GM12878 (cell line): ENCODE results near the gene ZBED4. TPM values are rescaled to one million over a fixed set of nuclear protein-coding genes. Genes with fewer than 3 reads are reported as not detected.

Experiments used
- CEBPB ChIP-seq, 2 experiments: fragments of 150-350 bp in 1 of 2; IDR thresholded peaks; 2 replicates each; pipeline ENCODE4 v1.6.1; 2012 to 2014; ENCODE audit warnings: low read depth in 2 of 2, low read length in 2 of 2, borderline replicate concordance in 1 of 2, inconsistent platforms in 1 of 2
- HSF1 ChIP-seq: fragments of 150-350 bp; IDR thresholded peaks from 2 replicates; pipeline ENCODE4 v1.6.1; 2014; ENCODE audit warnings: mild to moderate bottlenecking, low read depth, low read length
- IRF5 ChIP-seq: fragments of 450-650 bp; IDR thresholded peaks from 2 replicates; pipeline ENCODE4 v1.6.1; 2017; ENCODE audit warnings: borderline replicate concordance
- JUND ChIP-seq: IDR thresholded peaks from 2 replicates; pipeline ENCODE4 v1.6.1; 2012; ENCODE audit warnings: low read depth, mild to moderate bottlenecking, low read length, improper control_type of control experiment, moderate library complexity
- NFXL1 ChIP-seq: fragments of 450-650 bp; IDR thresholded peaks from 2 replicates; pipeline ENCODE4 v1.6.1; 2017; ENCODE audit warnings: antibody characterized with exemption, mild to moderate bottlenecking, borderline replicate concordance
- NFYA ChIP-seq: IDR thresholded peaks from 2 replicates; pipeline ENCODE4 v1.6.1; 2011; ENCODE audit warnings: low read depth, mild to moderate bottlenecking, low read length, improper control_type of control experiment, borderline replicate concordance
- PBX3 ChIP-seq: IDR thresholded peaks from 2 replicates; pipeline ENCODE4 v1.6.1; 2011; ENCODE audit warnings: mild to moderate bottlenecking, low read depth, low read length, moderate library complexity; ENCODE audit not compliant: insufficient replicate concordance
- POU2F2 ChIP-seq: IDR thresholded peaks from 3 replicates; pipeline ENCODE4 v1.6.1; 2011; ENCODE audit warnings: low read depth, mild to moderate bottlenecking, low read length, borderline replicate concordance
- RFX5 ChIP-seq: IDR thresholded peaks from 2 replicates; pipeline ENCODE4 v1.6.1; 2011; ENCODE audit warnings: low read depth, low read length, improper control_type of control experiment
- SIX5 ChIP-seq: IDR thresholded peaks from 2 replicates; pipeline ENCODE4 v1.6.1; 2011; ENCODE audit warnings: mild to moderate bottlenecking, low read depth, low read length, moderate library complexity; ENCODE audit not compliant: severe bottlenecking
- SMARCA5 ChIP-seq: fragments of 450-650 bp; IDR thresholded peaks from 2 replicates; pipeline ENCODE4 v1.6.1; 2017; ENCODE audit warnings: mild to moderate bottlenecking
- SRF ChIP-seq, 2 experiments: IDR thresholded peaks; 2 replicates each; pipeline ENCODE4 v1.6.1; 2011; ENCODE audit warnings: low read depth in 2 of 2, low read length in 2 of 2, mild to moderate bottlenecking in 1 of 2, moderate library complexity in 1 of 2
- STAT3 ChIP-seq: IDR thresholded peaks from 2 replicates; pipeline ENCODE4 v1.6.1; 2011; ENCODE audit warnings: low read depth, low read length, improper control_type of control experiment
- TBL1XR1 ChIP-seq: IDR thresholded peaks from 2 replicates; pipeline ENCODE4 v1.6.1; 2012; ENCODE audit warnings: low read depth, low read length, improper control_type of control experiment
- ZNF207 ChIP-seq: fragments of 450-650 bp; IDR thresholded peaks from 2 replicates; pipeline ENCODE4 v1.6.1; 2014; ENCODE audit warnings: antibody characterized with exemption, mild to moderate bottlenecking, borderline replicate concordance
- ZNF274 ChIP-seq: IDR thresholded peaks from one replicate; pipeline ENCODE4 v1.8.0; 2011; ENCODE audit not compliant: insufficient read length, insufficient read depth
- polyA plus RNA-seq, 11 experiments: library from polyadenylated mRNA; depleted of rRNA in 4 of 11; unstranded in 6 of 11; stranded (reverse) in 5 of 11; fragments of >200 nt; fragmentation: Nextera tagmentation in 4 of 11; fragmentation: Illumina TruSeq in 1 of 11; extraction: Ambion mirVana in 4 of 11; extraction: Trizol in 1 of 11; gene quantifications; 1 replicate in 1 of 11; 2 replicates in 10 of 11; pipeline versions ENCODE4 v1.2.1 to v1.2.3, GENCODE V29; 2011 to 2016; ENCODE audit warnings: inconsistent platforms in 2 of 11, missing spikeins in 2 of 11, low read depth in 1 of 11
- total RNA-seq, 4 experiments: library from RNA; depleted of rRNA in 3 of 4; stranded (reverse); fragments of >200 nt in 3 of 4; fragmentation: Illumina TruSeq in 1 of 4; extraction: Trizol in 1 of 4; gene quantifications; 2 replicates each; pipeline versions ENCODE4 v1.2.1 to v1.2.3, GENCODE V29; 2013 to 2021
- TF ChIP-seq, protein P1 (sequence below), 3 experiments: IDR thresholded peaks in 2 of 3; conservative IDR thresholded peaks in 1 of 3; 2 replicates each; pipeline ENCODE4 v1.5.1; 2011; ENCODE audit warnings: low read depth in 3 of 3, low read length in 3 of 3, mild to moderate bottlenecking in 3 of 3, control low read depth in 2 of 3, moderate library complexity in 2 of 3, inconsistent platforms in 1 of 3, mixed read lengths in 1 of 3; ENCODE audit not compliant: control insufficient read depth in 2 of 3, insufficient read depth in 1 of 3; ENCODE audit errors: extremely low read depth in 1 of 3
- TF ChIP-seq, protein P2 (sequence below): fragments of 450-650 bp; IDR thresholded peaks from 2 replicates; pipeline ENCODE4 v1.6.1; 2016; ENCODE audit warnings: mild to moderate bottlenecking, moderate library complexity, borderline replicate concordance

Gene ZBED4
- total and polyA plus RNA-seq, 10 of the 15 experiments (the other 5 are each of a cell fraction or from before 2014, with no cell fraction given): 2.3 to 21.6 (median 12.8) TPM

DNA sequence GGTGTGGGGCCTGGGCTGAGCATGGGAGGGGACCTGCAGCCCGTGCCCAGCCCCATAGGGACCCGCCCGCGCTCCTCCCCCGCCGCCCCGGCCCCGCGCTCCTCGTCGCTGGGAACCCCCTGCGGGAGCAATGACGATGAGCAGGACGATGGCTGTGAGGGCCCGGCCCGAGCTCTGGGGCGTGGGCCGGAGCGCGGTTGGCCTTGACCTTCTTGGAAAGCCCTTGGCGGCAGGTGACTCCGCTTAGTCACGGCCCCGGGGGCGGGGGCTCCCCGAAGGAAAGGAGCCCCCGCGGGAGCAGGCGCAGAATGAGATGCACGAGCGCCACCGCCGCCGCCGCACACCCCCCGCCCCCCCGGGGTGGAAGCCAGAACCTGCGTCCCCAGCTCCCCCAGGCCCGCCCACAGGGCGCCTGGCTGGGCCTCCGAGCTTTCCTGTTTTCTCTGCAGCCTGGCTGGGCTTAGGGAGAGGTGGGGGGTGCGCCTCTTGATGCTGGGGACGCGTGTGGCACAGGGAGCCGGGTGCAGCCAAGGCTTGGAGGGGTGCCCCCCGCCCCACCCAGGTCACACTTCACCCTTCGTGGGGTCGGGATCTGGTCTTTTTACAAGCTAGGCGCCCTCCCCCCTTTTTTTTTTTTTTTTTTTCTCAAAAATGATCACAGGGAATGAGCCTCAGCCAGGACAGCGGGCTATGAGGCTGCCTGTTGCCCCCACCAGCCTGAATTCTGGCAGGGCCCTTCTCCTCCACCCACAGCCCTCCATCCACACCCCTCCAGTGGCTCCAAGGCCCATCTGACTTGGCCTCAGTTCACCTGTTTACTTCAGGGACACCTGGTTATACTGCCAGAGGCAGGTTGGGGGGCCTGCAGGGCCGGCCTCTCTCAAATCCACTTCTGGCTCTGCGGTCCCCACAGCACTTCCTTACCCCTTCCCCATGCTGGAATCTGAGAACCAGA is 82.7 kb downstream of the ZBED4 start (continued):
- TF ChIP-seq PBX3 (peak; percentile 30), RFX5 (no peak), STAT3 (no peak), HSF1 (no peak), SMARCA5 (no peak), SIX5 (no peak), POU2F2 (peak; percentile 63; the same call in 1 of the 3 replicates), ZNF207 (no peak), NFYA (no peak), SRF (IDR thresholded peaks at IDR 0.05; ENCODE audit: low read depth in 2 of 2, low read length in 2 of 2) (0 out of 4 replicates have a peak, but pooled peaks of 1 of the 2 experiments have one; percentile 21), CEBPB (IDR thresholded peaks at IDR 0.05; ENCODE audit: borderline replicate concordance in 1 of 2, low read depth in 2 of 2, low read length in 2 of 2) (no peak), NFXL1 (no peak), TBL1XR1 (peak; percentile 96), IRF5 (no peak), JUND (0 out of 2 replicates have a peak, but pooled peaks have one; percentile 28), ZNF274 (no peak)
- TF ChIP-seq, protein P1, sequence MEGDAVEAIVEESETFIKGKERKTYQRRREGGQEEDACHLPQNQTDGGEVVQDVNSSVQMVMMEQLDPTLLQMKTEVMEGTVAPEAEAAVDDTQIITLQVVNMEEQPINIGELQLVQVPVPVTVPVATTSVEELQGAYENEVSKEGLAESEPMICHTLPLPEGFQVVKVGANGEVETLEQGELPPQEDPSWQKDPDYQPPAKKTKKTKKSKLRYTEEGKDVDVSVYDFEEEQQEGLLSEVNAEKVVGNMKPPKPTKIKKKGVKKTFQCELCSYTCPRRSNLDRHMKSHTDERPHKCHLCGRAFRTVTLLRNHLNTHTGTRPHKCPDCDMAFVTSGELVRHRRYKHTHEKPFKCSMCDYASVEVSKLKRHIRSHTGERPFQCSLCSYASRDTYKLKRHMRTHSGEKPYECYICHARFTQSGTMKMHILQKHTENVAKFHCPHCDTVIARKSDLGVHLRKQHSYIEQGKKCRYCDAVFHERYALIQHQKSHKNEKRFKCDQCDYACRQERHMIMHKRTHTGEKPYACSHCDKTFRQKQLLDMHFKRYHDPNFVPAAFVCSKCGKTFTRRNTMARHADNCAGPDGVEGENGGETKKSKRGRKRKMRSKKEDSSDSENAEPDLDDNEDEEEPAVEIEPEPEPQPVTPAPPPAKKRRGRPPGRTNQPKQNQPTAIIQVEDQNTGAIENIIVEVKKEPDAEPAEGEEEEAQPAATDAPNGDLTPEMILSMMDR (IDR thresholded peaks at IDR 0.05 in 2 of 3, conservative IDR thresholded peaks at IDR 0.05 in 1 of 3; ENCODE audit: control insufficient read depth in 2 of 3, extremely low read depth in 1 of 3, insufficient read depth in 1 of 3, low read depth in 3 of 3, low read length in 3 of 3): no peak
- TF ChIP-seq, protein P2, sequence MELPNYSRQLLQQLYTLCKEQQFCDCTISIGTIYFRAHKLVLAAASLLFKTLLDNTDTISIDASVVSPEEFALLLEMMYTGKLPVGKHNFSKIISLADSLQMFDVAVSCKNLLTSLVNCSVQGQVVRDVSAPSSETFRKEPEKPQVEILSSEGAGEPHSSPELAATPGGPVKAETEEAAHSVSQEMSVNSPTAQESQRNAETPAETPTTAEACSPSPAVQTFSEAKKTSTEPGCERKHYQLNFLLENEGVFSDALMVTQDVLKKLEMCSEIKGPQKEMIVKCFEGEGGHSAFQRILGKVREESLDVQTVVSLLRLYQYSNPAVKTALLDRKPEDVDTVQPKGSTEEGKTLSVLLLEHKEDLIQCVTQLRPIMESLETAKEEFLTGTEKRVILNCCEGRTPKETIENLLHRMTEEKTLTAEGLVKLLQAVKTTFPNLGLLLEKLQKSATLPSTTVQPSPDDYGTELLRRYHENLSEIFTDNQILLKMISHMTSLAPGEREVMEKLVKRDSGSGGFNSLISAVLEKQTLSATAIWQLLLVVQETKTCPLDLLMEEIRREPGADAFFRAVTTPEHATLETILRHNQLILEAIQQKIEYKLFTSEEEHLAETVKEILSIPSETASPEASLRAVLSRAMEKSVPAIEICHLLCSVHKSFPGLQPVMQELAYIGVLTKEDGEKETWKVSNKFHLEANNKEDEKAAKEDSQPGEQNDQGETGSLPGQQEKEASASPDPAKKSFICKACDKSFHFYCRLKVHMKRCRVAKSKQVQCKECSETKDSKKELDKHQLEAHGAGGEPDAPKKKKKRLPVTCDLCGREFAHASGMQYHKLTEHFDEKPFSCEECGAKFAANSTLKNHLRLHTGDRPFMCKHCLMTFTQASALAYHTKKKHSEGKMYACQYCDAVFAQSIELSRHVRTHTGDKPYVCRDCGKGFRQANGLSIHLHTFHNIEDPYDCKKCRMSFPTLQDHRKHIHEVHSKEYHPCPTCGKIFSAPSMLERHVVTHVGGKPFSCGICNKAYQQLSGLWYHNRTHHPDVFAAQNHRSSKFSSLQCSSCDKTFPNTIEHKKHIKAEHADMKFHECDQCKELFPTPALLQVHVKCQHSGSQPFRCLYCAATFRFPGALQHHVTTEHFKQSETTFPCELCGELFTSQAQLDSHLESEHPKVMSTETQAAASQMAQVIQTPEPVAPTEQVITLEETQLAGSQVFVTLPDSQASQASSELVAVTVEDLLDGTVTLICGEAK: no peak
